GM19238 (cell line): ENCODE measurements around the gene LEF1.

Experiments
- DNase-seq: peaks from one replicate; pipeline ENCODE4 v3.0.0; 2011; ENCODE audit warnings: low spot score; ENCODE audit not compliant: insufficient read length

Gene LEF1

DNA sequence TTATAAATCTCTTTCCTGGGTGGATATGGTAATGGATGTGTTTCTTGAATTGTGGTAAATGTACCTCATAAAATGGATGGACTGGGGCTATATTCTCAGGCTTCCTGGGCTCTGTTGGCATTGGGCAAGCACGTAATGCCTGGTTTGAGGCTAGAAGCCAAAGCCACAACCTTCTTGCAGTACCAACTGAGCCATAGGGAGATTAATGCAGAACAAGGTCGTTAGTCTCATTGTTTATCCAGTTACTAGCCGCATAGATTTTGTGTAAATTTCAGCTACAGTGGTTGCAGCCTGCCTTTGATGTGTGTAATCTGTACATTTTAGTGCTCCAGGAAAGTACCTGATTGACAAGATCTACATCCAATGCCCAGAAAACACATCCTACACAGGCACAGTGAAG is 7.2 kb upstream of the LEF1 start:
- DNase-seq = no peak

- DNase-seq = no peak
These were observed 6.1 kb upstream of the LEF1 start for GRCh38 chr4:108174856-108175255.

- no peak for DNase-seq
These were observed 4.9 kb upstream of the LEF1 start for GRCh38 chr4:108173599-108174057.

- peak; percentile 42 for DNase-seq
These were observed 4.2 kb upstream of the LEF1 start for GRCh38 chr4:108172753-108173598.

GRCh38 chr4:108172231-108172752 is 3.6 kb upstream of the LEF1 start:
- no peak for DNase-seq

- no peak for DNase-seq
These were observed 2.9 kb upstream of the LEF1 start for GRCh38 chr4:108171339-108172230.

DNA sequence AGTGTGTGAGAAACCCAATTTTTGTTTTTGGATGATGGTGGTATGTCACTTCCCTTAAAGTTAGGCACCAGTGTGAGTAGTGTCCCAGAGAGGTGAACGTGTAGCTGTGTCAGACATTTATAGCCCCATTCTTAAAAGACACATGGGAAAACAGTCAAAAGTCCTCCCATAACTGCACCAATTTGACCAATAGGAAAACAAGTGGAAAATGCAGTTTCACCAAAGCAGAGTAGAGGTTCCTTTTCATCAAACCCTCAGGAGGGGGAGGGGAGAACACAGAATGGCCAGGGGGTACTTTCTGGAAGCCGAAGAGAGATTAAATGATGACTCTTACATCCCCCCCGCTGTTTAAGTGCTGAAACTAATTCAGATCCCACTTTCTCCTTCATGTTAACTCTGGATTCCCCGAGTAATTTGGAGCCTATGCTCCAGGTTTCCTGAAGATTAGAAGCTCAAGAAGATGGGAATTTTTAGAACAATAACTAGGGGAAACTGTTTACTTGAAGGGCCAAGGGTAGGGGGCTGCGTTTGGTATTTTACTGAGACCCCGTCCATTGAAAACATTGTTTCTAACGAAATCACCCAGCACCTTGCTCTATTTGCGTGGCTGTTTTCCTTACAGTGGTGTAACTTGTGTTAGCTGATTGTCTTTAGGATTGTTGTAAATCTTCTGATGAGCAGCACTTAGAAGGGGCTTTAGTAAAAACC is 2.1 kb upstream of the LEF1 start:
- DNase-seq = no peak

DNA sequence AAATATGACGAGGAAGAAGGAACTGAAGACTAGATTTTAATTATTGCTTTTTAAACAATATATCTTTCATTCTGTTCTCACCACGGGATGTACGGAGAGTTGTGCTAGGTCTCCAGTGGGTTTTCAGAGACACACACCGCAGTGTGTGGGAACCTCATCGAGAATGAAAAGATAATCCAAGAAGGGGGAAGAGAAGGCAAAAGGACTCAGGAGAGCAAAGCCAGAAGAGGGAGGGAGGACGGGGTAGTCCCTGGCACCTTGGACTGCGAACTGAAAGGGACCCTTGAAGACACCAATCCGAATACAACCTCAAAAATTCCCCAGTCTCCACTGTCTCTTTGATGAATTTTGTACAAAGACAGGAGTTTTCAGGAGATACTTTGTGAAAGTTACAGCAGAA is 932 bp upstream of the LEF1 start:
- DNase-seq = no peak

GRCh38 chr4:108168160-108168670 is 517 bp downstream of the LEF1 start:
- no peak for DNase-seq

- no peak for DNase-seq
These were observed 2.1 kb downstream of the LEF1 start for GRCh38 chr4:108166441-108167315.

DNA sequence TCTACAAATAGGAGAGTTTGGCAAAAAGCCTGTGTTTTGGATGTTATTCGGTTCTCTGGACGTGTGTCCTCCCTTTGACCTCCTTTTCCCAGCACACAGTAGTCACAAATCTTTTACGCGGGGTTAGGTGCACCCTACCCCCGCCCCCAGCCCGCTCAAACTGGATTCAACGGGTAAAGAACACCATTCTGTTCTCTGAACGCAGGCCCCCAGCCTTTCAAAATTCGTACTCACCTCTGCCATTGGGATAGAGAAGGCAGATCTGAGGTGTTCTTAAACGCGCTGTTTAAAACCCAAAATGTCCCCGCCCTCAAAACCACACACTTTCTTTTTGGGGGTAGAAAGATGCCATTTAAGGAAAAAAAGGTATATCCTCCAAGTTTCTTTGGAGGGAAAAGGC is 2.7 kb downstream of the LEF1 start:
- no peak for DNase-seq

DNA sequence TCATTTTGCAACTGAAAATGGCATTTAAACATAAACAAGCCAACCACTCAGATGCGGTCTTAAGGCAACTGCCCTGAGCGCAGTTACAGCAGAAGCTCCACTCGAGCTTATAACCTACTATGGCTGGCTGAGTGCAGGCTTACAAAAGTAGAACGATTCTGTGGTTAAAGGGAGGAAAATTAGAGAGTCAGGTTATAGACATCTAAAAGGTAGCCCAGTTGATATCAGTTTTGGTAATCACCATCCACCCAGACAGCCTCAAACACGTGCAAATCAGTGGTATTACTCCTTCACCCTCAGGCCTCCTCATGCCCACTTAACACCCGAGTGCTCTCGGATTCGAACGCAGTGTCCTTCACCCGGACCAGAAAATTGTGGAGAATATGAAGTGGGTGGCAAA is 3.1 kb downstream of the LEF1 start:
- DNase-seq = no peak

GRCh38 chr4:108163351-108163750 is 5.4 kb downstream of the LEF1 start:
- no peak for DNase-seq

- DNase-seq = no peak
These were observed 7.9 kb downstream of the LEF1 start for GRCh38 chr4:108160741-108161352.

DNA sequence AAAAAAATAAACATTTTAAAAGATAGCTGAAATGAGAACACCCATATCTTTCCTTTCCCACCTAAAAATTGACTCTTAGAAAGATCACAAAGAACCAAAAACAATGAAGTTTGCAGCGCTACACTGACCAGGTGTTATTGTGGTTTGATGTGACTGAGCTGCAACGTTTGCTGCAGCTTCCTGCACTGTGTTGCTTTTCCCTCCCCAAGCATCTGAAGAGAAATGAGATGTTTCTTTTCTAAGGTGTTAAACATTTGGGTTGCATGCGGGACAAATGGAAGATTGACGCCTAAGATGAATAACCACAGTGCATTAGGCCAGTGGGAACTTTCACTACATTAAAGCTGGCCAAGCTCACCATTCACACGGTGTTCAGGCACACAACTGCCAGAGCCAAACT is 8.9 kb downstream of the LEF1 start:
- no peak for DNase-seq

GRCh38 chr4:108157655-108158054 is 11.1 kb downstream of the LEF1 start:
- no peak for DNase-seq

DNA sequence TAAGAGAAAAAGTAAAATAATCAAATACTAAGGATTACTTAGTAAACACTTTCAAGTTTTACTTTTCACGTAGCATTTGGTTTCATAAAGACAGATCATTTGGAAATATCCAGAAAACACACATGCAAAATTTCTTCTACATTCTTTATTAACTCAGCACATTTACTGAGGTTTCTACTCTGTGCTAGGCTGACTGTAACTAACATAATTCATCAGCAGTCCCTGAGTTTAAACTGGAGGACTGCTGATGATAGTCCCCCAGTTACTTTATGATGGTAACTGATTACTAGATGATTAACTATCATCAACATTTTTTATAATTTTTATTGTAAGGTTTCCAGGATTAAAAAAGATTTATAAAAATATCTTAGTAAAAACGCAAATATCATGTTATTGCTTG is 12.3 kb downstream of the LEF1 start:
- no peak for DNase-seq

GRCh38 chr4:108155373-108155772 is 13.4 kb downstream of the LEF1 start:
- no peak for DNase-seq

GRCh38 chr4:108152980-108153379 is 15.8 kb downstream of the LEF1 start:
- no peak for DNase-seq
